ENCODE data around the gene PRSS50.

The PRSS50 gene

DNA sequence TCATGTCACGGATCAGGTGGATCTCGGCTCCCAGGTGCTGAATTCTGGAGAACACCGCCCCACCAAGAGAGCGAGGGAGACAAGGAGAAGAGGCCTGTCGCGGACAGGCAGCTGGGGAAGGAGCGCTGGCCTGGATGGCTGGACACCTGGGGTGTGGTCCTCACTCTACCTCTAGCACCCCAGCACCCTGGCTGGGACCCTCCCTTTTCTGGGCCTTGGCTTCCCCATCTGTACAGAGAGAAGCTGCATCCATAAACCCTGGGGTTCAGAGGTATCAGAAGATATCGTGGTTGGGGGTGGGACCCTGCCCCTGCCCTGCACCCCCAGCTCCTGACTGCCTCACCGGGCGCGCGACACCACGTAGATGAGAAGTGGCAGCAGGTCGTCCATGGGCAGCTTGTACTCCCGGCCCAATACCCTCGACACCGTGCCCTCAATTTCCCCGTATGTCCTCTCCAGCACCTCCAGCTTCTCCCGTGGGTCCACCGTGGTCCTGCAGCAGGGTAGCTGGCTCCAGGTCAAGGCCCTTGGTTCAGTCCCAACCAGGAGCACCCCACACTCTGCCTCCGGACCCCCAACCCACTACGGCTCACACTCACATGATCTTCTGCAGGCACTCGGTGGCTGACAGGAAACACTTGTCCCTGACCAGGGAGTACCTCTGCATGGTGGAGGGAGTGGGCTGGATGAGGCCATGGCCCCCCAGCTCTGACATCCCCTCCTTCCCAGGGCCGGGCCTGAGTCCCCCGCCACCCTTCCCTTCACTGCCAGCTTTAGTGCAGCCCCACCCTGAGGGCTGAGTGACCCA, 45.9 kb downstream of the PRSS50 start:
- DNase-seq = no peak

DNA sequence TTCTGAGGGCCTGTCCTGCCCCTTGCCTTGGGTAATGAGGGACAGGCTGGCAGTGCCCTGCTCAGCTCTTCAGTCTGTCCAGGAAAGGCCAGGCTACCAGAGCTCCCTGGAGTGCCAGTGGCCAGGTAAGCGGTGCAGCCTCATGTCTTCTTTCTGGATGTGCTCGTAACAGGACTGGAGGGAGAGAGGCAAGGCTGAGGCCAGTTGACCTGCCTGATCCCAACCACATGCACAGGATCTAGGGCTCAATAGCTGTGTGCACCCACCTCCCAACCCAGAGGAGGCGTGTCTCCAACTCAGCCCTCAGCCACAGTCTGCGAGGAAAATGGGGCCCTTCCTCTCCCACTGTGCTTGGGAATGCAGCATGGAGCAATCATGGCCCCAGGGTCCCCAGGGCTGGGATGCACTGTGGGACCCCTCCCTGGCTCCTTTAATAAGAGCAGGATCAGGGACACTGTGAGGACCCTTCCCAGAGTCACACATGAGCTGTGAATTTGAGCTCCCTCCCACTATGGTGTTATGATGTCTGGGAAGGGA, 46.7 kb downstream of the PRSS50 start:
- no peak for DNase-seq

DNA sequence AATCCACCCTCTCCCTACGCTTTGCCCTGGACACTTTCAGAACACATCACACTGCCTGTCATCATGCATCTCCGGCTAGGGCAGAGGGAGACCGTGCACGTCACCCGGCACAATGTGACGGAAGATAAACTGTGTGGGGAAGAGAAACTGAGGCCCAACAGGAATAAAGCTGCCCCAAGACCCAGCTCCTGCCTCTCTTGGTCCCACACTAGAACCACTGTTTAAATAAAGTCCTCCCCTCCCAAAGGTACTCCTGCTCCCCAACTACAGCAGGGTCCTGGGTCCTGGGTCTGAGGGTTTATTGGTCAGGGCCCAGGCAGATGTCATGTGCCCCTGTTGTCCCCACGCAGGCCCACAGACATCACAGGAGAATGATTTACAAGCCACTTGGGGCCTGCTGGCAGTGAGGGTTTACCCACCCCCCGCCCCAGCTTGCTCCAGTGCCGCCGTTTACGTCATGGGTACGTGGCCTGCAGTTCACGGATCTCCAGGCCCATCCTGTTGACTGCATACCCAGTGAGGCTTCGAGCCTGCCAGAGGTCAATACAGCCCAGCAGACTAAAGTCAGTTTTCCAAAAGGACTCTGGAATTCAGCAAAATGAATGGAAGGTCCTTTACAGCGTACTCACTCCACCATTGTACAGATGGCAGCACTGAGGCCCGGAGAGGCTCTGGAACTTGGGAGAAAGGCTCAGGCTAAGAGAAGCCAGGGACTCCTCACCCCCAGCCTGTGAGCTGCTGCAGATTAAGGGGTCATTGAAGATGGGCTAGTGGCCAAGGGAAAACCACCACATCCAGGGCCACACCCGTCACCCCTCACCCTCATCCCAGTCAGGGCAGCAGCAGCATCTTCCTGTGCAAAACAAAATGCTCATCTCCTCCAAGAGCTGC, 47.4 kb downstream of the PRSS50 start:
- no peak for DNase-seq

DNA sequence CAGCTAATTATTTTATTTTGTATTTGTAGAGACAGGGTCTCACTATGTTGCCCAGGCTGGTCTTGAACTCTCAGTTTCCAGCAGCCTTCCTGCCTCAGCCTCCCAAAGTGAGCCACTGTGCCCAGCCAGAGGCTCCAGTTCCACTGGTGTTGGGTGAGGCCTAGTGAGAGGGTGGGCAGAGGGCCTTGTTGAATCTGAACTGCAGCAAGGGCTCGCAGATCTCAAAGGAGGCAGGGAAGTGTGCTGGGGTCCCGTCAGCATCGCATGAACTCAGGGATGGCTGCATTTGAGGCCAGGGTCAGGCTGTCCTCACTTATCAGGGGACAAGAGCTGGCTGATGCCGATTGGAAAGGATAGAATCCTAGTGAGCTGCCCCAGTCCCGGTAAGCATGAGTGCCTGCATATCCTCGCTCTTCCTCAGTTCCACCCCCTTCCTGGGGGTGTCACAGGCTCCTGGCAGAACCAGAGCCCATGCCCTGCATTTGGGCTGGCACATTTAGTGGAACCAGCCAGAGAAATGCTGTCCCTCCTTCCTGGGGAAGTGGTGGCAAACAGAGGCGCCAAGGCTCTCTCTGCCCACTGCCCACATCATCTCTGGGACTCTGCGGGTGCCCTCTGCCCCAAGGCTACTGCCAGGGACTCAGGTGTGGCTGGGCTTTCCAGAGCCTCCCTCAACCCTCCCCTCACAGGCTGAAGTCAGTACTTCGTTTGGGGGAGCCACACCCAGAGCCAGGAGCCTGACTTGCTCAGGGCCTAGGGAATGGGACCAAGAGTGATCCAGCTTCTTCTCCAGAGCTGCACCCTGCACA, 48.3 kb downstream of the PRSS50 start:
- no peak for DNase-seq

DNA sequence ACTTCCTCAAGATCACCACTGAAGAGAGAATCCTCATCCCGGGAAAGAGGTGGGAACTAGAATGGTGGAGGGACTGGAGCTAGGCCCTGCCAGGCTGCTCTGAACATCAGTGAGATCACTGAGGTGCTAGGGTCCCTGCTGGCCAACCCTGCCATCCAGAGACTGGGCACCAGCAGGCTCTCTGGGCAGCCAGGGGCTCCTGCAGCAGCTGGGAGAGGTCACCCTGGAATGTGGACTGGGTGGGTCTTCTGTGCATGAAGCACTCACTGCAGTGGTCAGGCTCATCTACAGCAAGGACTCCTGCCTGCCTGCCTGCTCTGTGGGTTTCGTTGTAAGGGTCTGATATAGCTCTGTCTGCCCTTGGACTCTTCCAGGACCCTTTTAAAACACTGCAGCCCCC, 49.1 kb downstream of the PRSS50 start:
- DNase-seq = no peak

DNA sequence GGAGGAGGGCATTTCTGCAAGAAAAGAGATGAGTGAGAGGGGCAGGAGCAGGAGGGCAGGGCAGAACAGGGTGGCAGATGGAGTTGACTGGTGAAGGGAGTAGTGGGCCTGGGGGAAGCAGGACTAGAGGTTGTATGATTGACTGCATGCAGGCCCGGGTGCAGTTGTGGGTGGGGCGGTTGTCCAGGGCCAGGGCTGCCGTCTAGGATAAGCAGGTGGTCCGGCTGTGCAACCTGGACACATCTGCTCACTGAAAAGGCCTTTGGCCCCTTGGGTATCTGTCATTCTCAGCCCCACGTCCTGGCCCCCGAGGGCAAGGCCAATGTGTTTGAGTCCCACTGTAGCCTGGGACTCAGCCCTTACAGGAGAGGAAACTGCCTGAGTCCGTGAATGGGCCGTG, 49.6 kb downstream of the PRSS50 start:
- DNase-seq = no peak

DNA sequence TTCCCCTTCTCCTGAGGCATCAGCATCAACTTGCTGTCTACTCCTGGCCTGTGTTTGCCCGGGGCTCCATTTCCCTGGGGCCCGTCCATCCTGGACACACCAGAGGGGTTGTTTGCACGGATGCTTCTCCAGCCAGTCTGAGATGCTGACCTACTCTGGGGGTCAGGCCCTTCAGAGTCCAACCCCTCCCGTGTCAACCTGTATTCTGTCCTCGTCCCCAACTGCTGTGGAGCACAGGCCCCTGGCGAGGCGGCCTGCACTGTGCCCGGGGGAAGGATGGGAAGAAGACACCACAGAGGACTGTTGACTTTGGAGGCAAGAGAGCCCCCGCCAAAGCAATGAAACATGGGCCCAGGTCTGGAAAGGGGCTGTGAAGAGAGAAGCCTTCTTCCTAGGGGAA, 50.0 kb downstream of the PRSS50 start:
- DNase-seq = no peak

DNA sequence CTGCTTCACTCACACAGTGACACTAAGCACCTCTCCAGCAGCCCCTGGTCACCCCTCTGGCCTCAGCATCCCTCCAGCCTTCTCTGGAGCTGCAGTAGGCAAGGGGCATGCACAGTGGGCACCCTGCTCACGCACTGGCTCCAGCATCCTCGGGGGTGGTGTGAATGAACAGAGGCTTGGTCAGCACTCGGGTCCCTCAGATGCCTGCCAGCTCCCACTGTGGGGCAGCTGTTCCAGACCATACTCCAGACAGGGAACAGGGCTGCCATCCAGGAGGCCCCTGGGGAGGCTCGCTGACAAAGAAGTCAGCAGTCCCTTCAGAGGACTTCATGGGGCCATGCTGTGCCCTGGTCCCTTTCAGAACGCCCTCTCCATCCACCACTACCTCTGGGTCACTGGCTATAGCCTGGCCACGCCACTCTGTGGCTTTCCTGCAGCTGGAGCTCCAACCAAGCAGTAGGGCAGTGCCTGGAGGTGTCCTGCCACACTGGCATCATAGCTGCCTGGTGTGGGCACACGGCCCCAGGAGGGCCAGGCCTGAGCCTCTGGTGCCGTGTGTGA, 50.5 kb downstream of the PRSS50 start:
- no peak for DNase-seq

DNA sequence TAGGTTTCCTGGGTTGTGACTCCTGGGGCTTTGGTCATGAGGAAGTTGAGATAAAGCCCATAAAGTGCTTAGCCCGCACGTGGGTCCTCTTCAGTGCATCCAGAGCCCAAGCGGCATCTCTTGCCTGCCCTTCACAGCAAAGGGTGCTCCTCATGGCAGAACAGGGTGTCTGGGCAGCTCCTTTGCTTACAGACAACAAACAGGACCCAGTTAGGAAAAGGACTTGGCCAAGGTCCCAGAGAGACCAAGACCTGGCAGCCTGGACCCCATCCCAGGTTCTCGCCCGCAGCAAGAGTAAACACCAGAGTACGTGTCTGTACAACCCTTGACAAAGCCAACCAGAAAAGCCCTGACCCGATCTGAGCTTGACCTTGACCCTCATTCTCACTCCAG, 51.2 kb downstream of the PRSS50 start:
- DNase-seq = no peak

DNA sequence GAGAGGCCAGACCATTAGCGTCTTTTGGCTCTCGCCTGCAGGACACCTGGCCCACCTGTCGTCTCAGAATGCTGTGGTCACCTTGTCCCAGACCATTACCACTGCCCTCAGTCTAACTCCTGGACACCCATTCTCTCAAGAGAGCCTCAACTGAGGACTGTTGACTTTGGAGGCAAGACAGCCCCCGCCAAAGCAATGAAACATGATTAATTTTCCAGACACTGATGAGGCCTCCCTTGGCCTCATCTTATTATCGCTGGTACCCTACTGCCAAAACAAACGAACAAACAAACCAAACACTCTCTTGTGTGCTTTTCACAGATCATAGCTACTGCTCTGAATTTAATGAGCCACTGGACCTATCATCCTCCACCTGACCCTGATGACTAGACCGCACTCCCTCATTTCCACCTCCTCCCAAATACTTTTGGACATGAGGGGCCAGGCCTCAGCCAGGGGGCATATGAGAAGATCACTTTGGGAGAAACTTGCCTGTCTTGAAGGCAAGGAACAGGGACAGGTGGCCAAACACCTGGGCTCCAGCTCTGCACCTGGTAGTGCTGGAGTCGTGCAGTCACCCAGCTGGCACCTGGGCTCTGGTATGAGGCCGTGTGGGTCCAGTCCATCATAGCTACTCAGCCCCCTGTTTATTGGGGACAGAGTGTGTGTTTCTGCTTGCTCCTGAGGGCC, 51.8 kb downstream of the PRSS50 start:
- no peak for DNase-seq

DNA sequence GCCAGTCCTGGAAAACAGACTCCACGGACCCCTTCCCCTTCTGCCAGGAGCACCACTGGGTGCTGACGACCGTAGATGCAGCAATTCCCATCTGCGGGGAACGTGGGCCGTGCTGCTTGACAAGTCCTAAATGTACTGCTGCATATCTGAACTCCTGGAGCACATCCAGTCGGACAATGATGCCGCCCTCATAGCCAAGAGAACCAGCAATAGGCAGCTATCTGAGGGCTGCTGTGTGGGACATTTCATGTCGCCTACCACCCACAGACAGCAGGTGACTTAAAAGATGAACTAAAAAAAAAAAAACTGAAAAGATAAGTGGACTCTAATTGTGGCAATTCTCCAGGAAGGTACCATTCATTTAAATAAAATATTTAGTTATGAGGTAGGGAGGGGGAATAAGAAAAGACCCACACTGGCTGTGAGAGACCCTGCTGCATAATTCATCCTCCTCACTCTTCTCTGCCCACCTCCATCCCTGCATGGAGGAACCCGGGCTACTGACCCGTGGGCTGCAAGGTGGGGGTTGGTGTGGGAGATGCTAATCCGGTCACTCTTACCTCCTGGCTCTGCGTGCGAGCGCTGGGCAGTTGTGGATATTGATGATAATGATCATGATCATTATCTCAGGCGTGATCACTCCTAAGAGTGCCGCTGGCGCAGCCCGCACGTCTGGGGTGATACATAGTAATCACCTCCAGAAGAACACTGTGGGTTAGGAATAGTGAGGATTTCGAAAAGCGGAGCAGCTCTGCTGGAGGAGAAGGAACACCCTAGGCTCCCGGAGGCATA, 52.5 kb downstream of the PRSS50 start:
- peak in 7 of 56 donors; percentile 8 to 43 (median 15) for DNase-seq

DNA sequence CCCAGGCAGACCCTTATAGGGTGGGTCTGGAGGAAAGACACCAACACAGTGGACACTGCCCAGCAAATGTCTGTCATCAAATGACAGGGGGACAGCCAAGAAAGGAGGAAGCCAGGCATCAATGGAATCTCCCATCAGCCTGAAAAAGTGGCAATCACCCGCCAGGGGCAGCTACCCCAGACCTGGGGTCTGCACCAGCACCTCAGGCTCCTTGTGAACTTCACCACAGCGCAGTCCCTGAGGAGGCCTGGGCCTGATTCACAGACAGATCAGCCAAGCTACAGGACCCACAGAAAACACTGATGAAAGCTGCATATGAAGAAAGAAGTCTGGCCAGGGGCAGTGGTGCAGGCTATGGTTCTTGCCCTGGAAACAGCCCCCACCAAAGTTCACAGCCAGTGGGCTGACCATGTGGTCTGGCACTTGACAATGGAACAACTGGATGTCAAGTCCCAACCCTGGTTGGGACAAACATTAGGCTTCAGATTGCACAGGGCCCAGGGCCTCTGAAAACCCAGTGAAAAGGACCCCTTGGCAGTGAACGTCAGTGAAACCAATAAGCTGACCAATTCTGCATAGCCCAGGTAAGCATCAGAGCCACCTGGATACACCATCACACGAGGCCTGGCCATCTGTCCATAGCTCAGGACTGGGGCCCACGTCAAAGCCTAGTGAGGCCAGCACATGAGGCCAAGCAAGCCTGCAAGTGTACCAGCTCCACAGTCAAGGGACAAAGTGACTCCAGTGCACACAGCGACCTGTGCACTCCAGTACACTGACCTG, 53.3 kb downstream of the PRSS50 start:
- DNase-seq = no peak

DNA sequence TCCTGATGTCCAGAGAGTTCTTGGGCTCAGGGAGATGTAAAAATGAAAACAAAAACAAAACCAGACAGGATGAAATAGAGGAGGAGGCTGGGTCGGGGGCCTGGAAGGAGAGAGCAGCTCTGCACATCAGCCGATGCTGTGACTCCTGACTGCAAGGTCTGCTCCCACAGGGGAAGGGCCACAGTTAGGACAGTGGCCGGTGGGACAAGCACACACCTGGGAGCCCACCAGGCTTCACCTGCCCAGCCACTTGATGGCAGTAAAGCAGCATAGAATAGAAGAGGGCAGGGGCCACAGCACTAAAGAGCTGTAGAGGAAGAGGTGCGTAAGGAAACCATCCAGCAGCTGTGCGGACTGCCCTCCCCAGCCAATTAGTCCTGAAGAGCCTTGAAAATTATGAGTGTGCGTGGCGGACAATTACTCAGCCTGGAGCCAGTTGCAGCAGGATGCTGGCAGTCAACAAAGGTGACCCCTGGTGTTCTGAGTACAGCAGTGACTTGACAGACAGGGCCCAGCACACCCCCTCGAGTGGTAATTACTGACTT, 54.0 kb downstream of the PRSS50 start:
- DNase-seq = no peak

DNA sequence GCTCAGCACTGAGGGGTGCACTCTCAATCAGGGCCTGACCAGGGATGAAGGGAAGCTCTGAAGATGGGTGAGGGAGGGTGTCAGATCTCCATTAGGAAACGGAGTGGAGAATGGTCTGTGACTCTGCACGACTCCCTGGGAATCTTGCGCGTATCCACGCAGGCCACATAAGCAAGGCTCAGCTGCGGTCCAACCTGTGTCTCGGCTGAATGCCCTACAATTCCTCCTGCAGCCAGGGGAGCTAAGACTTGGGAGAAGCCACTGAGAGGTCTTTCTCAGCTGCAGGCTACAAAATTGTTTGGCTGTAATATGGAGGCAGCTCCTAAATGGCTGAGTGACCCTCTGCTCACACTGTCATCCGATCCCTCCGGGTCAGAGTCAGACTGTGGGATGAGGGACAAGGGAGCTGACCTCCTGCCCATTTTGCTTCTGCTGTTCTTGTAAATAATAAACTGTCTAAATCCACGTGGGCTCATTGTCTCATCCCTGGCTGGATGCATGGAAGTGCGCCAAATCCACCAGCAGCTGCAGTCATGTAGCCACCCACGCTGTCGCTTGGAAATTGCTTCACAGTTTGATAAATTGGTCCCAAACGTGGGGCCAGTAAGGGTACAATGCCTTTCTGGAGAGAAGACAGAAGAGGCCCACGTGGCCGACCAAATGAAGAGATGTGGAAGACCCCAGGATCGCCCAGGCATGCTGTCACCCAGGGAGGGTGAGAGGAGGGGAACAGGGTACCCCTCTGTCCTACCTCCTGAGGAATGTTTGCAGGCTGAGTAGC, 54.7 kb downstream of the PRSS50 start:
- DNase-seq = peak in 39 of 56 donors; percentile 13 to 77 (median 50)
